NCI-H345 (cell line): ENCODE results near the gene LRP8.
A peak's percentile ranks its signal among the peaks of the same experiment; 100 is the strongest.
"Not testable (repeated sequence)": the region's sequence is repeated elsewhere in the genome, so short reads cannot be mapped to it uniquely, and the experiment has no call there.

Experiments used
- DNase-seq: peaks from one replicate; lab custom pipeline; 2025; lab: John Stamatoyannopoulos, UW

LRP8 gene

GRCh38 chr1:53283156-53283555 is 44.7 kb downstream of the LRP8 start:
- not testable (repeated sequence) for DNase-seq

- no peak for DNase-seq
Observed at GRCh38 chr1:53281133-53281532, 46.7 kb downstream of the LRP8 start.

GRCh38 chr1:53280496-53280895 is 47.4 kb downstream of the LRP8 start:
- DNase-seq, result no peak

- no peak for DNase-seq
Observed at GRCh38 chr1:53279296-53280200, 48.3 kb downstream of the LRP8 start.

GRCh38 chr1:53278298-53278725 is 49.6 kb downstream of the LRP8 start:
- peak; percentile 33 for DNase-seq

- DNase-seq, result no peak
Observed at GRCh38 chr1:53277326-53277725, 50.5 kb downstream of the LRP8 start.

GRCh38 chr1:53276902-53277281 is 51.0 kb downstream of the LRP8 start:
- DNase-seq, result no peak

- DNase-seq, result no peak
Observed at GRCh38 chr1:53276153-53276901, 51.5 kb downstream of the LRP8 start.

GRCh38 chr1:53275566-53275965 is 52.3 kb downstream of the LRP8 start:
- DNase-seq, result no peak

GRCh38 chr1:53274541-53275185 is 53.2 kb downstream of the LRP8 start:
- DNase-seq, result no peak

- no peak for DNase-seq
Observed at GRCh38 chr1:53274026-53274425, 53.8 kb downstream of the LRP8 start.

GRCh38 chr1:53273526-53273925 is 54.3 kb downstream of the LRP8 start:
- DNase-seq, result no peak

GRCh38 chr1:53272349-53272748 is 55.5 kb downstream of the LRP8 start:
- no peak for DNase-seq

GRCh38 chr1:53271446-53272090 is 56.3 kb downstream of the LRP8 start:
- no peak for DNase-seq

- no peak for DNase-seq
Observed at GRCh38 chr1:53270873-53271272, 57.0 kb downstream of the LRP8 start.

GRCh38 chr1:53270107-53270506 is 57.8 kb downstream of the LRP8 start:
- DNase-seq, result no peak

GRCh38 chr1:53267761-53268160 is 60.1 kb downstream of the LRP8 start:
- DNase-seq, result no peak

GRCh38 chr1:53266038-53266437 is 61.8 kb downstream of the LRP8 start:
- DNase-seq, result no peak

- no peak for DNase-seq
Observed at GRCh38 chr1:53265581-53265980, 62.3 kb downstream of the LRP8 start.

GRCh38 chr1:53264048-53264447 is 63.8 kb downstream of the LRP8 start:
- no peak for DNase-seq

- no peak for DNase-seq
Observed at GRCh38 chr1:53262000-53262399, 65.9 kb downstream of the LRP8 start.

- DNase-seq, result no peak
Observed at GRCh38 chr1:53260631-53261247, 67.1 kb downstream of the LRP8 start.
